Measurements from ENCODE around the gene SELENOT.

DNA sequence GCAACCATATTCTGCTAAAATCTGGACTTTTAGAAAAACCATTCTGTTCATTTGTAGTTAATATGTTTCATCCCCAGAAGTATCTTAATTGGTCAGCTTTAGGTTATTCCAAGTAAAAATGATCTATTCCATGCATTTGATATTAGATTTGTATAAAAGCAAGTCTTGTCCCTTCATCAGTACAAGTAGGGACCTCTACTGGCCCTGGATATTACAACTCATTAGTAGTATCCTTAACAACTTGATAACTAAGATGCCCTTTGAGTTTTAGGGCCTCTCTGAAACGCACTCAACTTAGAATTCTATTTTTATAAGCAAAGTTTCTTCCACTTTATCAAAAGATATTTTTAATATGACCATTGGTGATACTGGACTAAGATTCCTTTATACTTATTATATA lies 25.3 kb upstream of the SELENOT start:
- TF ChIP-seq SUZ12 (IDR thresholded peaks at IDR 0.05; ENCODE audit: extremely low read depth, insufficient read depth, insufficient read length): no peak
- TF ChIP-seq YY1 (IDR thresholded peaks at IDR 0.05; ENCODE audit: insufficient read depth, insufficient read length): no peak
- TF ChIP-seq ZNF274 (IDR thresholded peaks at IDR 0.05; ENCODE audit: low read depth, low read length): no peak
